ENCODE measurements around the gene QRFPR. TPM values are rescaled to one million over a fixed set of nuclear protein-coding genes. Genes with fewer than 3 reads are reported as not detected.

QRFPR gene
- total and polyA plus RNA-seq, 9 donors: 1.0 to 3.2 (median 2.2) TPM

Other genes with a start within 250 kb of the QRFPR start
- 0.04 TPM for gene TNIP3, start 216.7 kb downstream of the QRFPR start, total RNA-seq
- gene TNIP3, start 216.7 kb downstream of the QRFPR start, polyA plus RNA-seq (ENCODE audit: insufficient read depth in 1 of 8, insufficient read length in 8 of 8, low replicate concordance in 1 of 8): under 1 TPM; 0.15 to 0.55 (median 0.29) TPM

Measured in muscle of leg (tissue), 9 donors.